GM21717 (cell line): ENCODE measurements around the gene ACAP2.
"Not testable (repeated sequence)": the region's sequence is repeated elsewhere in the genome, so short reads cannot be mapped to it uniquely, and the experiment has no call there.

Source experiments
- ATAC-seq: cut with Tn5 transposase; IDR thresholded peaks from one replicate; pipeline ENCODE4 v1.9.1; 2021; ENCODE audit warnings: mild to moderate bottlenecking, moderate library complexity; ENCODE audit not compliant: unreplicated experiment

ACAP2 gene

GRCh38 chr3:195443391-195443989 is 670 bp upstream of the ACAP2 start:
- ATAC-seq, result no peak

- ATAC-seq, result peak; percentile 12
Measured at GRCh38 chr3:195441992-195442572, 738 bp downstream of the ACAP2 start.

GRCh38 chr3:195441476-195441991 is 1.3 kb downstream of the ACAP2 start:
- no peak for ATAC-seq

- no peak for ATAC-seq
Measured at GRCh38 chr3:195441051-195441450, 1.8 kb downstream of the ACAP2 start.

GRCh38 chr3:195440379-195440778 is 2.4 kb downstream of the ACAP2 start:
- no peak for ATAC-seq

GRCh38 chr3:195438371-195438770 is 4.4 kb downstream of the ACAP2 start:
- ATAC-seq, result no peak

GRCh38 chr3:195425849-195426248 is 17.0 kb downstream of the ACAP2 start:
- no peak for ATAC-seq

- no peak for ATAC-seq
Measured at GRCh38 chr3:195423818-195424217, 19.0 kb downstream of the ACAP2 start.

GRCh38 chr3:195421400-195421799 is 21.4 kb downstream of the ACAP2 start:
- ATAC-seq, result no peak

GRCh38 chr3:195416795-195417194 is 26.0 kb downstream of the ACAP2 start:
- ATAC-seq, result no peak

GRCh38 chr3:195411836-195412235 is 31.0 kb downstream of the ACAP2 start:
- no peak for ATAC-seq

GRCh38 chr3:195410546-195410945 is 32.3 kb downstream of the ACAP2 start:
- no peak for ATAC-seq

GRCh38 chr3:195407531-195408409 is 35.0 kb downstream of the ACAP2 start:
- ATAC-seq, result no peak

- no peak for ATAC-seq
Measured at GRCh38 chr3:195405651-195406050, 37.2 kb downstream of the ACAP2 start.

GRCh38 chr3:195403841-195404408 is 38.9 kb downstream of the ACAP2 start:
- no peak for ATAC-seq

GRCh38 chr3:195403244-195403643 is 39.6 kb downstream of the ACAP2 start:
- ATAC-seq, result no peak

GRCh38 chr3:195401943-195402342 is 40.9 kb downstream of the ACAP2 start:
- ATAC-seq, result no peak

- ATAC-seq, result not testable (repeated sequence)
Measured at GRCh38 chr3:195398460-195398859, 44.4 kb downstream of the ACAP2 start.

- no peak for ATAC-seq
Measured at GRCh38 chr3:195397524-195397923, 45.3 kb downstream of the ACAP2 start.

GRCh38 chr3:195395208-195395816 is 47.5 kb downstream of the ACAP2 start:
- no peak for ATAC-seq

- peak; percentile 37 for ATAC-seq
Measured at GRCh38 chr3:195394700-195395099, 48.1 kb downstream of the ACAP2 start.
